ENCODE results near the gene TMEM89.

GRCh38 chr3:48581621-48582481 lies 39.7 kb downstream of the TMEM89 start:
- TF ChIP-seq CTCF (IDR thresholded peaks at IDR 0.05) (no peak), POLR2A (IDR thresholded peaks at IDR 0.05) (no peak), POLR2AphosphoS5 (IDR thresholded peaks at IDR 0.05) (no peak)
